ENCODE measurements around the gene ZNF423. TPM values are rescaled to one million over a fixed set of nuclear protein-coding genes. Genes with fewer than 3 reads are reported as not detected.

ZNF423 gene
- total RNA-seq, 1 donor from 2014 or later = 49.8 TPM

- DNase-seq (ENCODE audit: low spot score, unreplicated experiment) = no peak
- no peak for TF ChIP-seq CTCF (IDR thresholded peaks at IDR 0.05; ENCODE audit: unreplicated experiment)
- Mint-ChIP-seq H3K9me3 (ENCODE audit: low read depth) (no peaks in the 10 kb centered on the region), H3K27me3 (no peaks in the 10 kb centered on the region), H3K4me3 (ENCODE audit: low read depth) (no peak overlapping the region), H3K4me1 (ENCODE audit: low read depth) (peaks cover 12% of the 10 kb centered on the region), H3K27ac (no peak overlapping the region), H3K36me3 (ENCODE audit: insufficient read depth) (peaks cover 15% of the 10 kb centered on the region)
Measured at GRCh38 chr16:49635591-49636581, 220.0 kb downstream of the ZNF423 start.

- H3K4me1 Mint-ChIP-seq (ENCODE audit: low read depth) = peaks cover 8% of the 10 kb centered on the region
- DNase-seq (ENCODE audit: low spot score, unreplicated experiment) = no peak
- H3K36me3 Mint-ChIP-seq (ENCODE audit: insufficient read depth) = peaks cover 15% of the 10 kb centered on the region
- TF ChIP-seq CTCF (IDR thresholded peaks at IDR 0.05; ENCODE audit: unreplicated experiment) = no peak
- peak overlapping the region; percentile 82 for H3K27ac Mint-ChIP-seq
- H3K4me3 Mint-ChIP-seq (ENCODE audit: low read depth) = no peak overlapping the region
- H3K9me3 Mint-ChIP-seq (ENCODE audit: low read depth) = no peaks in the 10 kb centered on the region
- H3K27me3 Mint-ChIP-seq = no peaks in the 10 kb centered on the region
Measured at GRCh38 chr16:49635009-49635350, 220.9 kb downstream of the ZNF423 start.

- no peak for TF ChIP-seq CTCF (IDR thresholded peaks at IDR 0.05; ENCODE audit: unreplicated experiment)
- Mint-ChIP-seq H3K36me3 (ENCODE audit: insufficient read depth) (peaks cover 15% of the 10 kb centered on the region), H3K27ac (no peak overlapping the region), H3K4me1 (ENCODE audit: low read depth) (peaks cover 3% of the 10 kb centered on the region), H3K4me3 (ENCODE audit: low read depth) (no peak overlapping the region), H3K9me3 (ENCODE audit: low read depth) (no peaks in the 10 kb centered on the region), H3K27me3 (no peaks in the 10 kb centered on the region)
- DNase-seq (ENCODE audit: low spot score, unreplicated experiment) = no peak
Measured at GRCh38 chr16:49634235-49635008, 221.5 kb downstream of the ZNF423 start.

- DNase-seq (ENCODE audit: low spot score, unreplicated experiment) = no peak
- Mint-ChIP-seq H3K27ac (no peak overlapping the region), H3K4me3 (ENCODE audit: low read depth) (no peak overlapping the region), H3K36me3 (ENCODE audit: insufficient read depth) (peaks cover 13% of the 10 kb centered on the region), H3K9me3 (ENCODE audit: low read depth) (no peaks in the 10 kb centered on the region), H3K27me3 (no peaks in the 10 kb centered on the region), H3K4me1 (ENCODE audit: low read depth) (no peaks in the 10 kb centered on the region)
- no peak for TF ChIP-seq CTCF (IDR thresholded peaks at IDR 0.05; ENCODE audit: unreplicated experiment)
Measured at GRCh38 chr16:49632795-49633184, 223.1 kb downstream of the ZNF423 start.

GRCh38 chr16:49632086-49632794 is 223.7 kb downstream of the ZNF423 start:
- H3K4me1 Mint-ChIP-seq (ENCODE audit: low read depth) = no peaks in the 10 kb centered on the region
- TF ChIP-seq CTCF (IDR thresholded peaks at IDR 0.05; ENCODE audit: unreplicated experiment) = no peak
- H3K27ac Mint-ChIP-seq = no peak overlapping the region
- H3K9me3 Mint-ChIP-seq (ENCODE audit: low read depth) = no peaks in the 10 kb centered on the region
- H3K27me3 Mint-ChIP-seq = no peaks in the 10 kb centered on the region
- H3K4me3 Mint-ChIP-seq (ENCODE audit: low read depth) = no peak overlapping the region
- DNase-seq (ENCODE audit: low spot score, unreplicated experiment) = no peak
- H3K36me3 Mint-ChIP-seq (ENCODE audit: insufficient read depth) = peaks cover 10% of the 10 kb centered on the region
